ENCODE measurements around the gene AKAP13. TPM values are rescaled to one million over a fixed set of nuclear protein-coding genes. Genes with fewer than 3 reads are reported as not detected.

Gene AKAP13
- total and polyA plus RNA-seq, 5 donors from 2014 or later, result 106 to 482 (median 112) TPM

DNA sequence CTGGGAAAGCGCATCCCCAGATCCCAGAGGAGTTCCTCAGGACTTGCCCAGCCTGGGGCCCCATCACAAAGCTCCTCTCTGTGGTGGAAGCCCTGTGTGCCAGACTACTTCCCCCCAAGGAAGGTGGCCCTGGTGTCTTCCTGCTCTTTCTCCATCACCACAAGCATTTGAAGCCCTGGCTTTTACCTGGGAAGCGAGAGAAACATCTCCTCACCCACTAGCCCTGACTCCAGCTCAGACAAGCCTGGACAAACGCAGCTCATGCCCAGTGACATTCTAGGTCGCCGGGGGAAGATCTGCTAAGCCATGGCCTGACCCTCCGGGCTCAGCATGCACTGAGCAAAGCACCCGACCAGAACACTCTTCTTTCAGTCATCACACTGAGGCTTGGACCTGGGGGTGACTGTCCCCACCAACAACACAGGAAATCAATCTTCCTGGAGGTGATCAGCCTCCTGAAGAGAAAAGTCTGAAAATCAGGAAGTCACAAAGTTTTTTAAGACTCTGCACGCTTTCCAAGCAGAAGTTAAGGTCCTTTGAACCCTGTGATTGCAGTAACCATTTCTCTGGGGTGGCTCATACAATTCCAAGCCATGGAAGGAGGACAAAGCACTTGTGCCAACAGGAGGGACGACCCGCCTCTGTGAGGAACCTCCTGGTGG lies 373.5 kb downstream of the AKAP13 start:
- Mint-ChIP-seq H3K27me3 (no peaks in the 10 kb centered on the region), H3K4me1 (peaks cover 2 to 11% (median 7%) of the 10 kb centered on the region in 4 donors), H3K4me3 (no peak overlapping the region), H3K36me3 (peaks cover 3% of the 10 kb centered on the region), H3K9me3 (peaks cover 0 to 1% (median 0%) of the 10 kb centered on the region in 7 donors), H3K27ac (peak overlapping the region in 1 of 3 donors; percentile 21)
- ATAC-seq (ENCODE audit: low read depth in 2 of 2) (no peak), DNase-seq (no peak)
- peaks cover 5% of the 10 kb centered on the region for H3K36me3 ChIP-seq (ENCODE audit: control insufficient read depth, insufficient read depth, low read length)
- no peak overlapping the region for H3K4me3 ChIP-seq (ENCODE audit: low read depth, low read length)
- no peaks in the 10 kb centered on the region for H3K27me3 ChIP-seq (ENCODE audit: control insufficient read depth, insufficient read depth, low read length)
- H3K4me1 ChIP-seq (ENCODE audit: control insufficient read depth, insufficient read depth, low read length, poor library complexity, severe bottlenecking), result no peaks in the 10 kb centered on the region
- H3K27ac ChIP-seq (ENCODE audit: insufficient read depth, low read length, poor library complexity, severe bottlenecking), result no peak overlapping the region
- H3K9me3 ChIP-seq (ENCODE audit: control insufficient read depth in 2 of 2, low read length in 2 of 2), result no peaks in the 10 kb centered on the region

DNA sequence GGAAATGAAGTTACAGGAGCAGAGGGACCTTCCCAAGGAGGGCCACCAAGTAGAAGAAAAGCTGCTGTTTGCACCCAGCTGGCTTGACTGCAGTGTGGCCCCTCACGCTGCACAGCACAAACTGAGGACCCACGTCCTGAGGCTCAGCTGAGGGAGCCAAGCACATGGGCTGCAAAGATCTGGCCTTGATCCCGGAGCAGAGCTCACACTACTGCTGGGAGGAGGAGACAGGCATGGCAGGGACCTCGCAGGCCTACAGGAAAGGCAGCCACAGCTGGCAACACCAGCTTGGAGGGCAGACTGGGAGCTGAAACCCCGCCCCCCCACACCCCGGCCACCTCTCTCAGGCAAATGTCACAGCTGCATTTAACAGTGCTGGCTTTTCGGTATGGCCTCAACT lies 374.6 kb downstream of the AKAP13 start:
- Histone ChIP-seq H3K27me3 (ENCODE audit: control insufficient read depth, insufficient read depth, low read length) (no peaks in the 10 kb centered on the region), H3K4me1 (ENCODE audit: control insufficient read depth, insufficient read depth, low read length, poor library complexity, severe bottlenecking) (no peaks in the 10 kb centered on the region), H3K36me3 (ENCODE audit: control insufficient read depth, insufficient read depth, low read length) (peaks cover 2% of the 10 kb centered on the region), H3K4me3 (ENCODE audit: low read depth, low read length) (no peak overlapping the region), H3K27ac (ENCODE audit: insufficient read depth, low read length, poor library complexity, severe bottlenecking) (no peak overlapping the region), H3K9me3 (ENCODE audit: control insufficient read depth in 2 of 2, low read length in 2 of 2) (no peaks in the 10 kb centered on the region)
- H3K4me3 Mint-ChIP-seq, result no peak overlapping the region
- DNase-seq, result no peak
- H3K4me1 Mint-ChIP-seq, result peaks cover 2 to 10% (median 6%) of the 10 kb centered on the region in 4 donors
- ATAC-seq (ENCODE audit: low read depth in 2 of 2), result no peak
- H3K9me3 Mint-ChIP-seq, result peaks cover 0 to 1% (median 0%) of the 10 kb centered on the region in 7 donors
- H3K36me3 Mint-ChIP-seq, result peaks cover 3% of the 10 kb centered on the region
- no peak overlapping the region for H3K27ac Mint-ChIP-seq
- no peaks in the 10 kb centered on the region for H3K27me3 Mint-ChIP-seq

DNA sequence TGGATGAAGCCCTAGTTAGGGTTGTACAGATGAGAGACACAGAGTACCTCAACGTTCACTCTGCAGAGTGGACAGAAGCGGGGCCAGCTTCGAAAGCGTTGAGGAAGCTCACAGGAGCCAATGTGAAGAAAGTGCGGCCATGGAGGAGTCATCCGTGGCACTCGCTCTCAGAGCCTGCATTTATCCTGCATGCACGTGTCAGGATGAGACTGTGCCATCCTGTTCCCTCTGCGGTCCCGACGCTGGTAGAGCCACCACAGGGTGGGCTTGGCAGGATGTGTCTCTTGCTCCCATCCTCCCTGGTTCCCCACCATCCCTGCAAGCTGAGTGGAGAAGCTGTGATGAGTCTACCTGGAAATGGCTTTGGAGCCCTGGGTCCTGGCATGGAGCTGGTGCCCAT lies 375.1 kb downstream of the AKAP13 start:
- no peak for ATAC-seq (ENCODE audit: low read depth in 2 of 2)

DNA sequence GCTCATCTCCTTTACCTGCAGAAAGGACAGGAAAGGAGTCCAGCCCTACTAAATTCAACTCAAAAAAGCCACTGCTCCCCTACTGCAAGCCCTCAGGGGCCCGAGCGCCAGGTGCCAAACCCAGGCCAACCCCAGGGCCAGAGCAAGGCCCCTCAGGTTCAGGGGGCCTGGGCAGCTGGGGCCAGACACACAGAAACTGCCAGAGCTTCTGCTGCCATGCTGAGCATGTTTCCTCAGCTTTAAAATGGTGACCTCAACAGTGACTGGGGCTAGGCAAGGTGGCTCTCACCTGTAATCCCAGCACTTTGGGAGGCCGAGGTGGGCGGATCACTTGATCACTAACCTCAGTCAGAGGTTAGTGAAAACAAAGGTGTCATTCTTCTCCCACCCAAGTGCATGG lies 375.5 kb downstream of the AKAP13 start:
- H3K27ac Mint-ChIP-seq, result no peak overlapping the region
- no peak overlapping the region for H3K4me3 ChIP-seq (ENCODE audit: low read depth, low read length)
- H3K27me3 ChIP-seq (ENCODE audit: control insufficient read depth, insufficient read depth, low read length), result no peaks in the 10 kb centered on the region
- no peak overlapping the region for H3K27ac ChIP-seq (ENCODE audit: insufficient read depth, low read length, poor library complexity, severe bottlenecking)
- H3K27me3 Mint-ChIP-seq, result no peaks in the 10 kb centered on the region
- H3K4me3 Mint-ChIP-seq, result no peak overlapping the region
- H3K9me3 Mint-ChIP-seq, result peaks cover 0 to 1% (median 0%) of the 10 kb centered on the region in 7 donors
- H3K4me1 Mint-ChIP-seq, result peaks cover 2 to 8% (median 5%) of the 10 kb centered on the region in 4 donors
- H3K4me1 ChIP-seq (ENCODE audit: control insufficient read depth, insufficient read depth, low read length, poor library complexity, severe bottlenecking), result no peaks in the 10 kb centered on the region
- peaks cover 2% of the 10 kb centered on the region for H3K36me3 ChIP-seq (ENCODE audit: control insufficient read depth, insufficient read depth, low read length)
- peaks cover 3% of the 10 kb centered on the region for H3K36me3 Mint-ChIP-seq
- no peaks in the 10 kb centered on the region for H3K9me3 ChIP-seq (ENCODE audit: control insufficient read depth in 2 of 2, low read length in 2 of 2)
- DNase-seq, result no peak
- ATAC-seq (ENCODE audit: low read depth in 2 of 2), result no peak

More for the DNA sequence above, 375.1 kb downstream of the AKAP13 start:
- H3K36me3 Mint-ChIP-seq, result peaks cover 3% of the 10 kb centered on the region
- no peaks in the 10 kb centered on the region for H3K9me3 ChIP-seq (ENCODE audit: control insufficient read depth in 2 of 2, low read length in 2 of 2)
- DNase-seq, result no peak
- no peaks in the 10 kb centered on the region for H3K27me3 ChIP-seq (ENCODE audit: control insufficient read depth, insufficient read depth, low read length)
- H3K4me3 ChIP-seq (ENCODE audit: low read depth, low read length), result no peak overlapping the region
- peaks cover 2% of the 10 kb centered on the region for H3K36me3 ChIP-seq (ENCODE audit: control insufficient read depth, insufficient read depth, low read length)
- H3K27ac Mint-ChIP-seq, result no peak overlapping the region
- H3K27me3 Mint-ChIP-seq, result no peaks in the 10 kb centered on the region
- H3K4me3 Mint-ChIP-seq, result no peak overlapping the region
- peaks cover 2 to 8% (median 6%) of the 10 kb centered on the region in 4 donors for H3K4me1 Mint-ChIP-seq
- no peak overlapping the region for H3K27ac ChIP-seq (ENCODE audit: insufficient read depth, low read length, poor library complexity, severe bottlenecking)
- H3K4me1 ChIP-seq (ENCODE audit: control insufficient read depth, insufficient read depth, low read length, poor library complexity, severe bottlenecking), result no peaks in the 10 kb centered on the region
- peaks cover 0 to 1% (median 0%) of the 10 kb centered on the region in 7 donors for H3K9me3 Mint-ChIP-seq

DNA sequence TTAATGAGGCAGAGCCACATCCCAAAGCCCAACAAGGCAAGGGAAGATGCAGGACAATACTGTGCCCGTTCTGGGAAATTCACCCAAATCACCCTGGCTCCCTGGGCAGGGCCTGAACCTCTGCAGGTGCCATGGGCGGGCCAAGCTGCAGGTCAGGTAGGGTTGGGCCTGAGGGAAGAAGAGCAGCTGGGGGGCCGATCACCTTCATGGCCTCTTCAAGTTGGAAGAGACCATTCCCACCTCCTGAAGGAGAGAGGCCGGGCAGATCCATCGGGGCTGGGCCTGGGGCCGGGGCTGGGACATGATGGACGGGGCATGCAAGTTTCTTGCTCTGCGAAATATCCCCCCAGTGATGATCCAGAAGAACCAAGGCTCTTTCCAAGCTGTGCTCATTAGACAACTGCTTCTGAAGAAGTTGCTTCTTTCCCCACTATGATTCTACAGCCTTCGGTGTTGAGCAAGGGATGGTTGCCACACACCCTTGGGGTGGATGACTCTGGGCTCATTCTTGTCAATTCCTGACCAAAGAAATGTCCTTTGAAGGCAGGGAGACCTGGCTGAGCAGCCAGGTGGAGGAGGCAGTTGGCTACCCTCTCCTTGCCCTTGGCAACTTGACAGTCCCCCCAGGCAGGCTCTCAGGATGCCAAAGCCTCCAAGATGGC lies 376.1 kb downstream of the AKAP13 start:
- Mint-ChIP-seq H3K4me3 (no peak overlapping the region), H3K27me3 (no peaks in the 10 kb centered on the region), H3K9me3 (peaks cover 0 to 1% (median 0%) of the 10 kb centered on the region in 7 donors), H3K4me1 (peaks cover 2 to 6% (median 5%) of the 10 kb centered on the region in 4 donors), H3K36me3 (peaks cover 3% of the 10 kb centered on the region), H3K27ac (no peak overlapping the region)
- no peaks in the 10 kb centered on the region for H3K9me3 ChIP-seq (ENCODE audit: control insufficient read depth in 2 of 2, low read length in 2 of 2)
- no peak overlapping the region for H3K4me3 ChIP-seq (ENCODE audit: low read depth, low read length)
- H3K4me1 ChIP-seq (ENCODE audit: control insufficient read depth, insufficient read depth, low read length, poor library complexity, severe bottlenecking), result no peaks in the 10 kb centered on the region
- ATAC-seq (ENCODE audit: low read depth in 2 of 2) (no peak), DNase-seq (no peak)
- no peaks in the 10 kb centered on the region for H3K27me3 ChIP-seq (ENCODE audit: control insufficient read depth, insufficient read depth, low read length)
- no peak overlapping the region for H3K27ac ChIP-seq (ENCODE audit: insufficient read depth, low read length, poor library complexity, severe bottlenecking)
- H3K36me3 ChIP-seq (ENCODE audit: control insufficient read depth, insufficient read depth, low read length), result peaks cover 2% of the 10 kb centered on the region

DNA sequence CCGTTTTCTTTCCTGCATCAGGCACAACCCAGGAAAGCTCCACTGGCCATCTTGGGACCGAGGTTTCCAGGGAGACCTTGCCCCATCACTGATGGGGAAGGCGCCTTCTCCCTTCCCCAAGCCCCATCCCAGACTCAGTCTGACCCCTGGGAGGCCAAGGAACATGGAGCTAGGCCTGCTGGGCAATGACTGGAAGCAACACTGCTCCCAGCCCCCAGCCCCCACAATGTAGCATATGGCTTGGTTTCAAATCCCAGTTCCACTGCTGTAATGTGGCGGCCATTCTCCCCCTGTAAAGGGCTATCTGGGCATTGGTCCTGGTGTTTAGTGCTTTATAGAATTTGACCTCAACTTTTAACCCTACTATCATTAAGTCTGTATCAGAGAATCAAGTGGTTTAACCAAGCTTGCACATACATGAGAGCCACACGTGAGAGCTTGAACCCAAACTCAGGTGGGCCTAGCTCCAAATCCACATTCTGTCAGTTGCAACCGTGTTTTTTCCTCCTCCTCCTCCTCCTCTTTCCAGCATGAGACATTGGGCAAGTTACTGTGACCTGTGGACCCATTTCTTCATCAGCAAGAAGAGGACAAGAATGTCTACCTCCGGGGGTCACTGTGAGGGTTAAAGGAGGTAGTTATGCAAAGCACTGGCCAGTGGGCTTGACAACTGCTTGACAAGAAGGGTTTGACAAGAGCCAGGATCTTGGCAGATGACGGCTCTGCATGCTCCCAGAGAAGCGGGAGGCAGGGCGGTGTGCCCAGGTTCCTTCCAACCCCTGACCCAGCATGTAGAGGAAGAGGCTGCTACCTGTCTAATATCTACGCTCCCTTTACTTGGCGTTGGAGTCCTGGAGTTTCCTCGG lies 376.9 kb downstream of the AKAP13 start:
- no peak overlapping the region for H3K27ac Mint-ChIP-seq
- peaks cover 3% of the 10 kb centered on the region for H3K36me3 Mint-ChIP-seq
- H3K4me1 Mint-ChIP-seq, result peaks cover 2 to 8% (median 5%) of the 10 kb centered on the region in 4 donors
- no peak overlapping the region for H3K4me3 ChIP-seq (ENCODE audit: low read depth, low read length)
- peaks cover 0 to 1% (median 0%) of the 10 kb centered on the region in 7 donors for H3K9me3 Mint-ChIP-seq
- peaks cover 2% of the 10 kb centered on the region for H3K36me3 ChIP-seq (ENCODE audit: control insufficient read depth, insufficient read depth, low read length)
- H3K27ac ChIP-seq (ENCODE audit: insufficient read depth, low read length, poor library complexity, severe bottlenecking), result no peak overlapping the region
- no peaks in the 10 kb centered on the region for H3K9me3 ChIP-seq (ENCODE audit: control insufficient read depth in 2 of 2, low read length in 2 of 2)
- H3K27me3 ChIP-seq (ENCODE audit: control insufficient read depth, insufficient read depth, low read length), result no peaks in the 10 kb centered on the region
- H3K27me3 Mint-ChIP-seq, result no peaks in the 10 kb centered on the region
- no peak overlapping the region for H3K4me3 Mint-ChIP-seq
- no peak for ATAC-seq (ENCODE audit: low read depth in 2 of 2)
- no peaks in the 10 kb centered on the region for H3K4me1 ChIP-seq (ENCODE audit: control insufficient read depth, insufficient read depth, low read length, poor library complexity, severe bottlenecking)
- DNase-seq, result no peak

DNA sequence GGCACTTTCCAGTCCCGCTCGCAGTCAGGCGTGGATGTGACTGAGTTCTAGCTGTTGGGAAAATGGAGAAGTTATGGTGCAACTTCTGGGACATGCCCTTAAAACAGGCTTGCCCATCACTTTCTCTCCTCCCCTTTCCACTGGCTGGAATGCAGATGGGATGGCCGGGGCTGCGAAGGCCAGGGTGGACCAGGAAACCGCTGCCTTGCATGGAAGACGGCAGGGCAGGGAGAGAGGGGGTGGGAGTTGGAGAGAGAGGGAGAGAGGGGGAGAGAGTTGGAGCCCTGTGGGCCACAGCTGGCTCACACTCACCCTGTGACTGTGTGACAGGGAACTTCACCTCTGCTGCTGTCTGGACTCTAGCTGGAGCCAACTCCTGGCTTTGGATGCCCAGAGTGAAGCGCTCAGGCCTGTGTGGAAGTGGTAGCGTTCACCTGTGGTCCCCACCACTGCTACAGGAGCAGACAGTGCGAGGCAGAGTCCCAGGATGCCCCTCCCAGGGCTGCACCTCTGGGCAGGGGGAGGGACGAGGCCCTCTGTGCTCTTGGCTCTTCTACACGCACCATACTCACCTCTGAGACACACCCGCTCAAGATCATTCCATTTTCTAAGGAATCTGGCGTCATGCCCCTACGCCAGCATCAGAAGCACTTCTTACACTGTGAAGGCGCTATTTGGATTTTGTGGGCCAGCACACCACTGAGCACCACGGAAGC lies 377.7 kb downstream of the AKAP13 start:
- Mint-ChIP-seq H3K27me3 (no peaks in the 10 kb centered on the region), H3K4me3 (no peak overlapping the region), H3K9me3 (peaks cover 0 to 1% (median 0%) of the 10 kb centered on the region in 7 donors), H3K4me1 (peaks cover 0 to 7% (median 3%) of the 10 kb centered on the region in 4 donors), H3K27ac (no peak overlapping the region), H3K36me3 (no peaks in the 10 kb centered on the region)
- Histone ChIP-seq H3K27ac (ENCODE audit: insufficient read depth, low read length, poor library complexity, severe bottlenecking) (no peak overlapping the region), H3K9me3 (ENCODE audit: control insufficient read depth in 2 of 2, low read length in 2 of 2) (no peaks in the 10 kb centered on the region), H3K4me3 (ENCODE audit: low read depth, low read length) (no peak overlapping the region), H3K27me3 (ENCODE audit: control insufficient read depth, insufficient read depth, low read length) (no peaks in the 10 kb centered on the region), H3K36me3 (ENCODE audit: control insufficient read depth, insufficient read depth, low read length) (peaks cover 2% of the 10 kb centered on the region), H3K4me1 (ENCODE audit: control insufficient read depth, insufficient read depth, low read length, poor library complexity, severe bottlenecking) (no peaks in the 10 kb centered on the region)
- DNase-seq (no peak), ATAC-seq (ENCODE audit: low read depth in 2 of 2) (no peak)
